Right lobe of liver (tissue), 6 donors: ENCODE results near the gene GOLGA6A. TPM values are rescaled to one million over a fixed set of nuclear protein-coding genes. Genes with fewer than 3 reads are reported as not detected.

Experiments
- ATAC-seq, 4 donors: fragments of 200-7000 bp; cut with Tn5 transposase; one replicate each; pipeline ENCODE4 v1.9.1; 2020; ENCODE audit warnings: mild to moderate bottlenecking in 4 of 4, moderate library complexity in 4 of 4
- DNase-seq, 3 donors: peaks; one replicate each; pipeline ENCODE4 v3.0.0-alpha.2; 2020
- H3K27ac ChIP-seq, 3 donors: fragments of 200-600 bp; one replicate each; pipeline ENCODE4 v1.8.0; 2022
- H3K27me3 ChIP-seq, 2 donors: fragments of 200-600 bp; one replicate each; pipeline ENCODE4 v1.8.0; 2022
- H3K36me3 ChIP-seq, 4 donors: fragments of 200-600 bp; sonication (generic) in 1 of 4; one replicate each; pipeline versions ENCODE4 v1.5.1 to v1.8.0; 2017 to 2022; ENCODE audit warnings: control low read depth in 1 of 4
- H3K4me1 ChIP-seq, 4 donors: fragments of 200-600 bp; sonication (generic) in 1 of 4; one replicate each; pipeline versions ENCODE4 v1.5.1 to v1.8.0; 2017 to 2022; ENCODE audit warnings: control low read depth in 1 of 4
- H3K4me3 ChIP-seq, 3 donors: fragments of 200-600 bp; one replicate each; pipeline ENCODE4 v1.8.0; 2022
- H3K9me3 ChIP-seq, 4 donors: fragments of 200-600 bp; sonication (generic) in 1 of 4; one replicate each; pipeline versions ENCODE4 v1.5.1 to v1.8.0; 2017 to 2022; ENCODE audit warnings: control low read depth in 1 of 4
- CTCF ChIP-seq, 4 donors: fragments of 200-600 bp in 3 of 4; fragments of 450-650 bp in 1 of 4; IDR thresholded peaks; one replicate each; pipeline versions ENCODE4 v1.5.1 to v1.8.0; 2016 to 2022; ENCODE audit warnings: antibody characterized with exemption in 4 of 4, mild to moderate bottlenecking in 2 of 4
- POLR2A ChIP-seq: fragments of 450-650 bp; IDR thresholded peaks from one replicate; pipeline ENCODE4 v1.6.1; 2017; ENCODE audit warnings: antibody characterized with exemption, mild to moderate bottlenecking
- WGBS: methylation state at CpG from one replicate; pipeline ENCODE4 v1.1.6; 2018; ENCODE audit warnings: low coverage, low lambda C conversion rate; ENCODE audit not compliant: insufficient coverage; ENCODE audit errors: missing lambda C conversion rate; 5-methylcytosine and 5-hydroxymethylcytosine counted together
- intact Hi-C, 2 donors: fragments of 100-400 bp; cut with DNase I; formaldehyde crosslinking; loops; one replicate each; pipeline versions ENCODE4 v1.11.2 to v1.14.1; 2022
- total RNA-seq, 6 experiments: library from RNA; depleted of rRNA in 2 of 6; stranded (reverse); fragments of >200 nt in 2 of 6; fragmentation: NEBNext Ultra II Directional in 3 of 6; extraction: Animal tissue kit (Norgen Biotek cat#: 25700) in 3 of 6; gene quantifications; one replicate each; pipeline versions ENCODE4 v1.1.0 to v1.2.4, GENCODE V29; 2016 to 2023
- donor health status: DM: no; HTN: yes; CAD: no.
- donor health status: DM: no; HTN: no; CAD: no.
- donor health status: DM: no; HTN: no; CAD: no.
- donor health status: DM: no; HTN: yes; CAD: no.
- donor health status: DM: no; HTN: yes; CAD: no.

Gene GOLGA6A
- total RNA-seq, 6 experiments from 2014 or later = 0.35 to 1.6 (median 0.72) TPM

- intact Hi-C loops = no loop called here
- Histone ChIP-seq H3K36me3 (no peaks in the 10 kb centered on the region), H3K27ac (no peak overlapping the region), H3K27me3 (peaks cover 0 to 3% of the 10 kb centered on the region in 2 donors), H3K4me3 (no peak overlapping the region), H3K9me3 (no peaks in the 10 kb centered on the region), H3K4me1 (peaks cover 0 to 10% (median under 1%) of the 10 kb centered on the region in 4 donors)
- ATAC-seq = no peak
- no peak for TF ChIP-seq POLR2A
- TF ChIP-seq CTCF (IDR thresholded peaks at IDR 0.05) = no peak
- DNase-seq = no peak
- 60% methylated on average over 2 of the region's 4 CpGs for WGBS
Measured at GRCh38 chr15:74123131-74123429, 40.7 kb upstream of the GOLGA6A start.

GRCh38 chr15:74122403-74123130 is 40.2 kb upstream of the GOLGA6A start:
- H3K27ac ChIP-seq = no peak overlapping the region
- H3K27me3 ChIP-seq = no peaks in the 10 kb centered on the region
- H3K4me1 ChIP-seq = peaks cover 0 to 5% (median 0%) of the 10 kb centered on the region in 4 donors
- intact Hi-C loops = no loop called here
- DNase-seq (no peak), ATAC-seq (no peak)
- WGBS = 70% methylated on average over 5 of the region's 5 CpGs
- H3K4me3 ChIP-seq = no peak overlapping the region
- no peaks in the 10 kb centered on the region for H3K36me3 ChIP-seq
- H3K9me3 ChIP-seq = no peaks in the 10 kb centered on the region
- TF ChIP-seq POLR2A (no peak), CTCF (IDR thresholded peaks at IDR 0.05) (no peak)

GRCh38 chr15:74121858-74122257 is 39.5 kb upstream of the GOLGA6A start:
- no CpG with 5 or more reads among the region's 6 CpGs for WGBS
- intact Hi-C loops = no loop called here
- H3K27me3 ChIP-seq = no peaks in the 10 kb centered on the region

GRCh38 chr15:74121039-74121438 is 38.7 kb upstream of the GOLGA6A start:
- no peaks in the 10 kb centered on the region for H3K9me3 ChIP-seq
- no peaks in the 10 kb centered on the region for H3K4me1 ChIP-seq
- H3K36me3 ChIP-seq = no peaks in the 10 kb centered on the region
- TF ChIP-seq CTCF (IDR thresholded peaks at IDR 0.05) (no peak), POLR2A (no peak)
- no peaks in the 10 kb centered on the region for H3K27me3 ChIP-seq
- H3K4me3 ChIP-seq = no peak overlapping the region
- ATAC-seq (no peak), DNase-seq (no peak)
- intact Hi-C loops = no loop called here
- H3K27ac ChIP-seq = no peak overlapping the region
- 30% methylated on average over 4 of the region's 4 CpGs for WGBS

More at GRCh38 chr15:74121858-74122257, 39.5 kb upstream of the GOLGA6A start:
- no peaks in the 10 kb centered on the region for H3K9me3 ChIP-seq
- no peak overlapping the region for H3K4me3 ChIP-seq
- ATAC-seq (no peak), DNase-seq (no peak)
- no peaks in the 10 kb centered on the region for H3K4me1 ChIP-seq
- no peaks in the 10 kb centered on the region for H3K36me3 ChIP-seq
- H3K27ac ChIP-seq = no peak overlapping the region
- no peak for TF ChIP-seq CTCF (IDR thresholded peaks at IDR 0.05)
- no peak for TF ChIP-seq POLR2A
